NB4 (cell line): ENCODE data around the gene RSF1.
A peak's percentile ranks its signal among the peaks of the same experiment; 100 is the strongest.

Experiments used
- DNase-seq: peaks from one replicate; pipeline ENCODE4 v3.0.0; 2010; ENCODE audit warnings: low read depth
- H3K4me3 ChIP-seq: one replicate; pipeline ENCODE4 v1.5.1; 2011; ENCODE audit warnings: mild to moderate bottlenecking, low read depth, low read length, moderate library complexity
- CTCF ChIP-seq: IDR thresholded peaks from one replicate; pipeline ENCODE4 v1.5.1; 2012; ENCODE audit warnings: low read depth, low read length
- MAX ChIP-seq: IDR thresholded peaks from 2 replicates; pipeline ENCODE4 v1.6.1; 2011; ENCODE audit warnings: low read depth, low read length
- MYC ChIP-seq: IDR thresholded peaks from 2 replicates; pipeline ENCODE4 v1.6.1; 2011; ENCODE audit warnings: low read depth, low read length
- POLR2A ChIP-seq: IDR thresholded peaks from 2 replicates; pipeline ENCODE4 v1.6.1; 2011; ENCODE audit warnings: mild to moderate bottlenecking; ENCODE audit not compliant: insufficient read length; ENCODE audit errors: extremely low read depth

Gene RSF1

GRCh38 chr11:77821349-77821851 is 878 bp upstream of the RSF1 start:
- H3K4me3 ChIP-seq = peak overlapping the region; percentile 90
- peak; percentile 44 for DNase-seq
- TF ChIP-seq POLR2A = no peak
- no peak for TF ChIP-seq MAX
- no peak for TF ChIP-seq MYC
- no peak for TF ChIP-seq CTCF

GRCh38 chr11:77819921-77820564 is 479 bp downstream of the RSF1 start:
- no peak for TF ChIP-seq MAX
- no peak; the same call in 1 of the 2 replicates for TF ChIP-seq MYC
- TF ChIP-seq CTCF = no peak
- TF ChIP-seq POLR2A = no peak
- peak overlapping the region; percentile 90 for H3K4me3 ChIP-seq
- DNase-seq = peak; percentile 73

GRCh38 chr11:77819411-77819920 is 1.1 kb downstream of the RSF1 start:
- peak overlapping the region; percentile 90 for H3K4me3 ChIP-seq
- DNase-seq = peak; percentile 96
- TF ChIP-seq MAX = peak; percentile 73
- peak; percentile 53; the same call in 1 of the 2 replicates for TF ChIP-seq MYC
- peak; percentile 50 for TF ChIP-seq POLR2A
- no peak for TF ChIP-seq CTCF

DNA sequence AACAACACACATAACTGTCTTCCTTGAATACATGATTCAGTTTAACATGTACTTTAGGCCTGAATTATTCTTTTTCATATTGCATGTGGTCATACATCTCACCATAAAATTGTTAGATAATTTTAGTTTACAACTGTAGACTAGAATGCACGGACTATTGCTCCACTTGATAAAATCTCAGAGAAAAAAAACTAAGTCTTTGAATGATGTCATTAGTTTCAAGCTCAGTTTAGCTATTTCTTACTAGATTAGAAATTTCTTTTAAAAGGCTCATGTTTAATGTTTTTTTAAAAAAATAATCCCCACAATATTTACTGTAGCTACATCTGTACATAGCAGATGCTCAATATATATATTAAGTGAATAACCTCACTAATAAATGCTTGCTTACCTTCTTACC is 5.1 kb downstream of the RSF1 start:
- H3K4me3 ChIP-seq = no peak overlapping the region
- no peak for DNase-seq
- no peak for TF ChIP-seq POLR2A
- no peak for TF ChIP-seq MYC
- no peak for TF ChIP-seq CTCF
- no peak for TF ChIP-seq MAX

- TF ChIP-seq MAX = no peak
- no peak for TF ChIP-seq CTCF
- TF ChIP-seq POLR2A = no peak
- no peak for TF ChIP-seq MYC
- no peak overlapping the region for H3K4me3 ChIP-seq
- peak; percentile 20 for DNase-seq
Measured at GRCh38 chr11:77814848-77815247, 5.7 kb downstream of the RSF1 start.
